ENCODE measurements around the gene ZNF286A. TPM values are rescaled to one million over a fixed set of nuclear protein-coding genes. Genes with fewer than 3 reads are reported as not detected.

ZNF286A gene
- total RNA-seq, 1 donor from 2014 or later: 48.8 TPM

Other genes with a start within 250 kb of the ZNF286A start
- 0.93 and 1.9 TPM in 2 replicates for gene CDRT4, start 232.1 kb upstream of the ZNF286A start, total RNA-seq
- 21.6 and 48.0 TPM in 2 replicates for gene TVP23C, start 136.3 kb upstream of the ZNF286A start, total RNA-seq
- gene FBXW10B, start 80.0 kb upstream of the ZNF286A start, total RNA-seq: 0.79 and 1.4 TPM in 2 replicates
- gene TRIM16, start 15.4 kb upstream of the ZNF286A start, total RNA-seq: 84.9 and 116 TPM in 2 replicates
- gene TBC1D26, start 32.5 kb downstream of the ZNF286A start, total RNA-seq: not detected in 2 replicates
- 3.6 and 8.2 TPM in 2 replicates for gene ADORA2B, start 245.4 kb downstream of the ZNF286A start, total RNA-seq